GM12878 (cell line): Measurements from ENCODE around the gene TIGD1. TPM values are rescaled to one million over a fixed set of nuclear protein-coding genes. Genes with fewer than 3 reads are reported as not detected.

ENCODE experiments used
- ATAC-seq: fragments of 200-7000 bp; cut with Tn5 transposase; 3 replicates; pipeline ENCODE4 v1.9.1; 2020; ENCODE audit warnings: mild to moderate bottlenecking, moderate library complexity
- BruUV-seq: library from RNA; stranded (reverse); fragments of 400-500 nt; replicated peaks from 2 replicates; lab custom pipeline; 2021; lab: Mats Ljungman, UMichigan
- CTCF ChIA-PET: fragments of 300-600 bp; sonication (Branson Sonifier 250); formaldehyde crosslinking; extraction: SDS; loops from one replicate; lab custom pipeline; 2021; ENCODE audit warnings: inconsistent platforms; lab: Yijun Ruan, JAX
- POLR2A ChIA-PET: fragments of 350-600 bp; formaldehyde crosslinking; extraction: SDS; loops from one replicate; lab custom pipeline; 2021; ENCODE audit warnings: inconsistent platforms; lab: Charles Lee
- RAD21 ChIA-PET: fragments of 300-600 bp; sonication (Branson Sonifier 250); formaldehyde crosslinking; loops from one replicate; lab custom pipeline; 2023; ENCODE audit warnings: antibody characterized with exemption; ENCODE audit not compliant: unreplicated experiment; lab: Charles Lee
- SMC1A ChIA-PET: fragments of 300-600 bp; sonication (Branson Sonifier 250); formaldehyde crosslinking; loops from one replicate; lab custom pipeline; 2023; ENCODE audit not compliant: unreplicated experiment, uncharacterized antibody; lab: Charles Lee
- DNase-seq: peaks from one replicate; pipeline ENCODE4 v3.0.0-alpha.2; 2011; ENCODE audit warnings: low read depth, low spot score
- FAIRE-seq: peaks from 3 replicates; lab custom pipeline; 2011; peaks lifted over from hg19 to GRCh38; lab: Jason Lieb, UNC
- H2AFZ ChIP-seq: 2 replicates; pipeline ENCODE4 v1.6.0; 2011; ENCODE audit warnings: low read depth, low read length, control low read depth; ENCODE audit not compliant: control insufficient read depth
- H3K27ac ChIP-seq: 2 replicates; pipeline ENCODE4 v1.5.1; 2011; ENCODE audit warnings: control low read depth; ENCODE audit not compliant: control insufficient read depth, insufficient read depth
- H3K27me3 ChIP-seq, 2 experiments: replicated peaks in 1 of 2; 2 replicates each; pipeline versions ENCODE4 v1.6.0 to v1.6.1; 2011; ENCODE audit warnings: low read length in 1 of 2; ENCODE audit not compliant: control insufficient read depth in 2 of 2, insufficient read depth in 2 of 2
- H3K36me3 ChIP-seq, 2 experiments: 2 replicates each; pipeline ENCODE4 v1.5.1; 2011; ENCODE audit warnings: low read length in 1 of 2; ENCODE audit not compliant: control insufficient read depth in 2 of 2, insufficient read depth in 2 of 2
- H3K4me1 ChIP-seq: 2 replicates; pipeline ENCODE4 v1.6.1; 2011; ENCODE audit warnings: mild to moderate bottlenecking, low read length, moderate library complexity, mixed read lengths; ENCODE audit not compliant: control insufficient read depth, insufficient read depth
- H3K4me2 ChIP-seq: 2 replicates; pipeline ENCODE4 v1.6.0; 2011; ENCODE audit warnings: control low read depth; ENCODE audit not compliant: control insufficient read depth, insufficient read depth
- H3K4me3 ChIP-seq: fragments of 200-600 bp; sonication (generic); 2 replicates; pipeline ENCODE4 v1.5.1; 2016
- H3K79me2 ChIP-seq: 2 replicates; pipeline ENCODE4 v1.6.0; 2011; ENCODE audit warnings: low read length; ENCODE audit not compliant: control insufficient read depth, insufficient read depth
- H3K9ac ChIP-seq: 2 replicates; pipeline ENCODE4 v1.8.0; 2011; ENCODE audit warnings: low read length, control low read depth, mixed read lengths; ENCODE audit not compliant: control insufficient read depth, insufficient read depth
- H3K9me3 ChIP-seq: replicated peaks from 3 replicates; pipeline ENCODE4 v1.5.1; 2011; ENCODE audit warnings: mild to moderate bottlenecking, low read length; ENCODE audit not compliant: control insufficient read depth, insufficient read depth
- H4K20me1 ChIP-seq: 2 replicates; pipeline ENCODE4 v1.6.0; 2011; ENCODE audit not compliant: control insufficient read depth, insufficient read depth
- BCL11A ChIP-seq: IDR thresholded peaks from 2 replicates; pipeline ENCODE4 v1.6.1; 2011; ENCODE audit warnings: low read depth, low read length
- CHD2 ChIP-seq: IDR thresholded peaks from 2 replicates; pipeline ENCODE4 v1.6.1; 2011; ENCODE audit warnings: low read depth, low read length, improper control_type of control experiment, borderline replicate concordance
- ELK1 ChIP-seq: IDR thresholded peaks from 2 replicates; pipeline ENCODE4 v1.6.1; 2012; ENCODE audit warnings: low read depth, low read length, improper control_type of control experiment
- ESRRA ChIP-seq: IDR thresholded peaks from 2 replicates; pipeline ENCODE4 v1.6.1; 2012; ENCODE audit warnings: mild to moderate bottlenecking, low read length, improper control_type of control experiment
- MAX ChIP-seq: IDR thresholded peaks from 2 replicates; pipeline ENCODE4 v1.6.1; 2012; ENCODE audit warnings: low read depth, low read length, improper control_type of control experiment
- NKRF ChIP-seq: fragments of 450-650 bp; conservative IDR thresholded peaks from 2 replicates; pipeline ENCODE4 v1.6.1; 2017; ENCODE audit warnings: mild to moderate bottlenecking, moderate library complexity
- PAX8 ChIP-seq: fragments of 450-650 bp; IDR thresholded peaks from 2 replicates; pipeline ENCODE4 v1.6.1; 2017; ENCODE audit warnings: mild to moderate bottlenecking, moderate library complexity
- POLR2AphosphoS2 ChIP-seq: IDR thresholded peaks from 2 replicates; pipeline ENCODE4 v1.6.1; 2011; ENCODE audit warnings: low read depth, mild to moderate bottlenecking, low read length, improper control_type of control experiment, moderate library complexity
- RFX5 ChIP-seq: IDR thresholded peaks from 2 replicates; pipeline ENCODE4 v1.6.1; 2011; ENCODE audit warnings: low read depth, low read length, improper control_type of control experiment
- SMARCA5 ChIP-seq: fragments of 450-650 bp; IDR thresholded peaks from 2 replicates; pipeline ENCODE4 v1.6.1; 2017; ENCODE audit warnings: mild to moderate bottlenecking
- WGBS: methylation state at CpG from one replicate; pipeline ENCODE4 v1.1.6; 2016; ENCODE audit warnings: low lambda C conversion rate; ENCODE audit not compliant: insufficient replicate concordance, insufficient coverage; ENCODE audit errors: missing lambda C conversion rate; 5-methylcytosine and 5-hydroxymethylcytosine counted together
- in situ Hi-C: fragments of 300-500 bp; cut with MboI; formaldehyde crosslinking; loops from 9 replicates; pipeline ENCODE4 v1.14.3; 2018; ENCODE audit warnings: mixed read lengths
- intact Hi-C: fragments of 100-400 bp; cut with micrococcal nuclease; formaldehyde crosslinking; loops from one replicate; pipeline ENCODE4 v1.14.2; 2022; ENCODE audit not compliant: unreplicated experiment
- polyA plus RNA-seq, 11 experiments: library from polyadenylated mRNA; depleted of rRNA in 4 of 11; unstranded in 6 of 11; stranded (reverse) in 5 of 11; fragments of >200 nt; fragmentation: Nextera tagmentation in 4 of 11; fragmentation: Illumina TruSeq in 1 of 11; extraction: Ambion mirVana in 4 of 11; extraction: Trizol in 1 of 11; gene quantifications; 1 replicate in 1 of 11; 2 replicates in 10 of 11; pipeline versions ENCODE4 v1.2.1 to v1.2.3, GENCODE V29; 2011 to 2016; ENCODE audit warnings: inconsistent platforms in 2 of 11, missing spikeins in 2 of 11, low read depth in 1 of 11
- total RNA-seq, 4 experiments: library from RNA; depleted of rRNA in 3 of 4; stranded (reverse); fragments of >200 nt in 3 of 4; fragmentation: Illumina TruSeq in 1 of 4; extraction: Trizol in 1 of 4; gene quantifications; 2 replicates each; pipeline versions ENCODE4 v1.2.1 to v1.2.3, GENCODE V29; 2013 to 2021
- TF ChIP-seq, protein P1 (sequence below): fragments of 450-650 bp; IDR thresholded peaks from 2 replicates; pipeline ENCODE4 v1.6.1; 2017; ENCODE audit warnings: mild to moderate bottlenecking, low read depth, inconsistent platforms; ENCODE audit not compliant: poor library complexity, severe bottlenecking
- TF ChIP-seq, protein P2 (sequence below): fragments of 450-650 bp; formaldehyde crosslinking; IDR thresholded peaks from 2 replicates; pipeline ENCODE4 v1.5.0; 2022; ENCODE audit warnings: mild to moderate bottlenecking, missing genetic modification characterization
- TF ChIP-seq, protein P3 (sequence below): IDR thresholded peaks from 2 replicates; pipeline ENCODE4 v1.6.1; 2011; ENCODE audit warnings: low read depth, mild to moderate bottlenecking, low read length, moderate library complexity, borderline replicate concordance; ENCODE audit errors: extremely low read depth
- TF ChIP-seq, protein P4 (sequence below): IDR thresholded peaks from 2 replicates; pipeline ENCODE4 v1.6.1; 2011; ENCODE audit warnings: borderline replicate concordance, low read depth, mild to moderate bottlenecking, moderate library complexity, mixed read lengths, low read length; ENCODE audit not compliant: insufficient read depth; ENCODE audit errors: extremely low read length

Gene TIGD1
- total and polyA plus RNA-seq, 10 of the 15 experiments (the other 5 are each of a cell fraction or from before 2014, with no cell fraction given): 1.4 to 8.4 (median 5.6) TPM

GRCh38 chr2:232524771-232525170 is 25.6 kb downstream of the TIGD1 start:
- DNase-seq (no peak), ATAC-seq (no peak), FAIRE-seq (no peak)
- intact Hi-C loops: no loop called here
- SMC1A ChIA-PET: no interaction called here
- H3K4me2 ChIP-seq: no peak overlapping the region
- WGBS: 34% methylated on average over 6 of the region's 6 CpGs
- H3K9me3 ChIP-seq: no peaks in the 10 kb centered on the region
- no TSS peak for BruUV-seq
- POLR2A ChIA-PET: no interaction called here
- no peak overlapping the region for H3K27ac ChIP-seq
- H3K9ac ChIP-seq: no peak overlapping the region
- no peak overlapping the region for H3K4me3 ChIP-seq
- in situ Hi-C loops: no loop called here
- H3K36me3 ChIP-seq: no peaks in the 10 kb centered on the region
- RAD21 ChIA-PET: interaction anchor here (0.6 kb wide), 1 partner anchor 61 kb away, joined by 4 read pairs; no protein-coding TSS in a partner anchor
- H2AFZ ChIP-seq: no peak overlapping the region
- CTCF ChIA-PET: no interaction called here
- H3K4me1 ChIP-seq: no peaks in the 10 kb centered on the region
- peaks cover 3 to 6% of the 10 kb centered on the region in 2 experiments; a peak in 3 of 4 replicates for H3K27me3 ChIP-seq
- H4K20me1 ChIP-seq: no peaks in the 10 kb centered on the region
- H3K79me2 ChIP-seq: no peaks in the 10 kb centered on the region
- TF ChIP-seq NKRF (no peak), RFX5 (no peak), ESRRA (no peak), CHD2 (no peak), PAX8 (no peak), POLR2AphosphoS2 (no peak), ELK1 (no peak), BCL11A (no peak), MAX (no peak), SMARCA5 (no peak)
- TF ChIP-seq, protein P1, sequence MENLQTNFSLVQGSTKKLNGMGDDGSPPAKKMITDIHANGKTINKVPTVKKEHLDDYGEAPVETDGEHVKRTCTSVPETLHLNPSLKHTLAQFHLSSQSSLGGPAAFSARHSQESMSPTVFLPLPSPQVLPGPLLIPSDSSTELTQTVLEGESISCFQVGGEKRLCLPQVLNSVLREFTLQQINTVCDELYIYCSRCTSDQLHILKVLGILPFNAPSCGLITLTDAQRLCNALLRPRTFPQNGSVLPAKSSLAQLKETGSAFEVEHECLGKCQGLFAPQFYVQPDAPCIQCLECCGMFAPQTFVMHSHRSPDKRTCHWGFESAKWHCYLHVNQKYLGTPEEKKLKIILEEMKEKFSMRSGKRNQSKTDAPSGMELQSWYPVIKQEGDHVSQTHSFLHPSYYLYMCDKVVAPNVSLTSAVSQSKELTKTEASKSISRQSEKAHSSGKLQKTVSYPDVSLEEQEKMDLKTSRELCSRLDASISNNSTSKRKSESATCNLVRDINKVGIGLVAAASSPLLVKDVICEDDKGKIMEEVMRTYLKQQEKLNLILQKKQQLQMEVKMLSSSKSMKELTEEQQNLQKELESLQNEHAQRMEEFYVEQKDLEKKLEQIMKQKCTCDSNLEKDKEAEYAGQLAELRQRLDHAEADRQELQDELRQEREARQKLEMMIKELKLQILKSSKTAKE: no peak
- TF ChIP-seq, protein P2, sequence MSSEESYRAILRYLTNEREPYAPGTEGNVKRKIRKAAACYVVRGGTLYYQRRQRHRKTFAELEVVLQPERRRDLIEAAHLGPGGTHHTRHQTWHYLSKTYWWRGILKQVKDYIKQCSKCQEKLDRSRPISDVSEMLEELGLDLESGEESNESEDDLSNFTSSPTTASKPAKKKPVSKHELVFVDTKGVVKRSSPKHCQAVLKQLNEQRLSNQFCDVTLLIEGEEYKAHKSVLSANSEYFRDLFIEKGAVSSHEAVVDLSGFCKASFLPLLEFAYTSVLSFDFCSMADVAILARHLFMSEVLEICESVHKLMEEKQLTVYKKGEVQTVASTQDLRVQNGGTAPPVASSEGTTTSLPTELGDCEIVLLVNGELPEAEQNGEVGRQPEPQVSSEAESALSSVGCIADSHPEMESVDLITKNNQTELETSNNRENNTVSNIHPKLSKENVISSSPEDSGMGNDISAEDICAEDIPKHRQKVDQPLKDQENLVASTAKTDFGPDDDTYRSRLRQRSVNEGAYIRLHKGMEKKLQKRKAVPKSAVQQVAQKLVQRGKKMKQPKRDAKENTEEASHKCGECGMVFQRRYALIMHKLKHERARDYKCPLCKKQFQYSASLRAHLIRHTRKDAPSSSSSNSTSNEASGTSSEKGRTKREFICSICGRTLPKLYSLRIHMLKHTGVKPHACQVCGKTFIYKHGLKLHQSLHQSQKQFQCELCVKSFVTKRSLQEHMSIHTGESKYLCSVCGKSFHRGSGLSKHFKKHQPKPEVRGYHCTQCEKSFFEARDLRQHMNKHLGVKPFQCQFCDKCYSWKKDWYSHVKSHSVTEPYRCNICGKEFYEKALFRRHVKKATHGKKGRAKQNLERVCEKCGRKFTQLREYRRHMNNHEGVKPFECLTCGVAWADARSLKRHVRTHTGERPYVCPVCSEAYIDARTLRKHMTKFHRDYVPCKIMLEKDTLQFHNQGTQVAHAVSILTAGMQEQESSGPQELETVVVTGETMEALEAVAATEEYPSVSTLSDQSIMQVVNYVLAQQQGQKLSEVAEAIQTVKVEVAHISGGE (CRISPR knock-in tag): no peak
- TF ChIP-seq, protein P3, sequence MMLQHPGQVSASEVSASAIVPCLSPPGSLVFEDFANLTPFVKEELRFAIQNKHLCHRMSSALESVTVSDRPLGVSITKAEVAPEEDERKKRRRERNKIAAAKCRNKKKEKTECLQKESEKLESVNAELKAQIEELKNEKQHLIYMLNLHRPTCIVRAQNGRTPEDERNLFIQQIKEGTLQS: no peak
- TF ChIP-seq, protein P4, sequence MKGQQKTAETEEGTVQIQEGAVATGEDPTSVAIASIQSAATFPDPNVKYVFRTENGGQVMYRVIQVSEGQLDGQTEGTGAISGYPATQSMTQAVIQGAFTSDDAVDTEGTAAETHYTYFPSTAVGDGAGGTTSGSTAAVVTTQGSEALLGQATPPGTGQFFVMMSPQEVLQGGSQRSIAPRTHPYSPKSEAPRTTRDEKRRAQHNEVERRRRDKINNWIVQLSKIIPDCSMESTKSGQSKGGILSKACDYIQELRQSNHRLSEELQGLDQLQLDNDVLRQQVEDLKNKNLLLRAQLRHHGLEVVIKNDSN: no peak
